ENCODE measurements around the gene APMAP. TPM values are rescaled to one million over a fixed set of nuclear protein-coding genes. Genes with fewer than 3 reads are reported as not detected.

Gene APMAP
- total and polyA plus RNA-seq, 3 donors from 2014 or later: 92.3 to 135 (median 105) TPM

DNA sequence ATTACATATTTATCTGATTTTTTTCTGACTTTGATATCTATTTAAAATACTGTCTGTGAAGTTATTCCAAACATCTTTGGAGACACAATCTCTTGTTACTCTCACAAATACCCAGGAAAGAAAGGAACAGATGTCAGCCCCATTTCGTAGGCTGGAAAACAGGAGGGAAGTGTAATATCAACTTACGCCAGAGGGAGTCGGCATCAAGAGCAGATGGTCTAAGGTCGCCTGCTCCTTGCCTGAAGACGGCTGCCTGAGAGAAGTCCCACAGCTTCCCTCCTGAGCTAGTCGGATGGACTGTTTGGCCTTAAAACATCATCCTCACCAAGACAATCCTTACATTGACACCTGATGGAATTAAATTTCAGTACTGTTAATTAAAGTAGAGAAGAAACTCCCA lies 30.0 kb downstream of the APMAP start:
- no peaks in the 10 kb centered on the region for H3K9me3 ChIP-seq
- DNase-seq: no peak
- WGBS, 2 donors: 93 to 96% methylated on average over 6 of the region's 6 CpGs
- H3K27me3 ChIP-seq: no peaks in the 10 kb centered on the region
- H3K4me1 ChIP-seq: peaks cover 6% of the 10 kb centered on the region
- no peak overlapping the region for H3K27ac ChIP-seq
- TF ChIP-seq, protein P1, sequence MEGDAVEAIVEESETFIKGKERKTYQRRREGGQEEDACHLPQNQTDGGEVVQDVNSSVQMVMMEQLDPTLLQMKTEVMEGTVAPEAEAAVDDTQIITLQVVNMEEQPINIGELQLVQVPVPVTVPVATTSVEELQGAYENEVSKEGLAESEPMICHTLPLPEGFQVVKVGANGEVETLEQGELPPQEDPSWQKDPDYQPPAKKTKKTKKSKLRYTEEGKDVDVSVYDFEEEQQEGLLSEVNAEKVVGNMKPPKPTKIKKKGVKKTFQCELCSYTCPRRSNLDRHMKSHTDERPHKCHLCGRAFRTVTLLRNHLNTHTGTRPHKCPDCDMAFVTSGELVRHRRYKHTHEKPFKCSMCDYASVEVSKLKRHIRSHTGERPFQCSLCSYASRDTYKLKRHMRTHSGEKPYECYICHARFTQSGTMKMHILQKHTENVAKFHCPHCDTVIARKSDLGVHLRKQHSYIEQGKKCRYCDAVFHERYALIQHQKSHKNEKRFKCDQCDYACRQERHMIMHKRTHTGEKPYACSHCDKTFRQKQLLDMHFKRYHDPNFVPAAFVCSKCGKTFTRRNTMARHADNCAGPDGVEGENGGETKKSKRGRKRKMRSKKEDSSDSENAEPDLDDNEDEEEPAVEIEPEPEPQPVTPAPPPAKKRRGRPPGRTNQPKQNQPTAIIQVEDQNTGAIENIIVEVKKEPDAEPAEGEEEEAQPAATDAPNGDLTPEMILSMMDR (IDR thresholded peaks at IDR 0.05): no peak
- no peak for TF ChIP-seq POLR2A (IDR thresholded peaks at IDR 0.05)
- intact Hi-C loops (cut with DNase I; ENCODE audit: low total_unique reads): no loop called here
- H3K4me3 ChIP-seq: no peak overlapping the region
- no peaks in the 10 kb centered on the region for H3K36me3 ChIP-seq (ENCODE audit: low read depth, missing control alignments)

- no peak overlapping the region for H3K4me3 ChIP-seq
- H3K36me3 ChIP-seq (ENCODE audit: low read depth, missing control alignments): no peaks in the 10 kb centered on the region
- TF ChIP-seq, protein P1 (IDR thresholded peaks at IDR 0.05): no peak
- TF ChIP-seq POLR2A (IDR thresholded peaks at IDR 0.05): no peak
- 90 to 100% methylated on average over 2 of the region's 2 CpGs for WGBS, 2 donors
- intact Hi-C loops (cut with DNase I; ENCODE audit: low total_unique reads): no loop called here
- peaks cover 6% of the 10 kb centered on the region for H3K4me1 ChIP-seq
- H3K27me3 ChIP-seq: no peaks in the 10 kb centered on the region
- H3K27ac ChIP-seq: no peak overlapping the region
- H3K9me3 ChIP-seq: no peaks in the 10 kb centered on the region
- no peak for DNase-seq
Measured at GRCh38 chr20:24962182-24962492, 30.4 kb downstream of the APMAP start.

- H3K4me1 ChIP-seq: peaks cover 6% of the 10 kb centered on the region
- WGBS, 2 donors: 82 to 89% methylated on average over 19 to 20 of the region's 20 CpGs
- intact Hi-C loops (cut with DNase I; ENCODE audit: low total_unique reads): no loop called here
- DNase-seq: no peak
- no peaks in the 10 kb centered on the region for H3K27me3 ChIP-seq
- no peak overlapping the region for H3K27ac ChIP-seq
- H3K9me3 ChIP-seq: no peaks in the 10 kb centered on the region
- H3K36me3 ChIP-seq (ENCODE audit: low read depth, missing control alignments): no peaks in the 10 kb centered on the region
- no peak overlapping the region for H3K4me3 ChIP-seq
- TF ChIP-seq, protein P1 (IDR thresholded peaks at IDR 0.05): no peak
- no peak for TF ChIP-seq POLR2A (IDR thresholded peaks at IDR 0.05)
Measured at GRCh38 chr20:24961384-24962181, 31.0 kb downstream of the APMAP start.

- no peaks in the 10 kb centered on the region for H3K9me3 ChIP-seq
- no peak overlapping the region for H3K4me3 ChIP-seq
- 87 to 90% methylated on average over 2 of the region's 2 CpGs for whole genome bisulfite sequencing, 2 donors
- TF ChIP-seq POLR2A (IDR thresholded peaks at IDR 0.05): no peak
- TF ChIP-seq, protein P1 (IDR thresholded peaks at IDR 0.05): no peak
- no peaks in the 10 kb centered on the region for H3K27me3 ChIP-seq
- H3K27ac ChIP-seq: no peak overlapping the region
- peaks cover 6% of the 10 kb centered on the region for H3K4me1 ChIP-seq
- no peak for DNase-seq
- H3K36me3 ChIP-seq (ENCODE audit: low read depth, missing control alignments): no peaks in the 10 kb centered on the region
- intact Hi-C loops (cut with DNase I; ENCODE audit: low total_unique reads): no loop called here
Measured at GRCh38 chr20:24960861-24961260, 31.7 kb downstream of the APMAP start.

GRCh38 chr20:24960302-24960801 lies 32.2 kb downstream of the APMAP start:
- intact Hi-C loops (cut with DNase I; ENCODE audit: low total_unique reads): no loop called here
- Histone ChIP-seq H3K4me1 (peaks cover 6% of the 10 kb centered on the region), H3K27me3 (no peaks in the 10 kb centered on the region), H3K4me3 (no peak overlapping the region), H3K27ac (no peak overlapping the region), H3K36me3 (ENCODE audit: low read depth, missing control alignments) (no peaks in the 10 kb centered on the region), H3K9me3 (no peaks in the 10 kb centered on the region)
- DNase-seq: no peak
- 77 to 97% methylated on average over 5 to 10 of the region's 10 CpGs for WGBS, 2 donors
- TF ChIP-seq, protein P1 (IDR thresholded peaks at IDR 0.05): no peak
- TF ChIP-seq POLR2A (IDR thresholded peaks at IDR 0.05): no peak

Measured in testis (tissue), 3 donors.